ENCODE results near the gene DOCK10.
"Not testable (repeated sequence)": the region's sequence is repeated elsewhere in the genome, so short reads cannot be mapped to it uniquely, and the experiment has no call there.

Gene DOCK10

DNA sequence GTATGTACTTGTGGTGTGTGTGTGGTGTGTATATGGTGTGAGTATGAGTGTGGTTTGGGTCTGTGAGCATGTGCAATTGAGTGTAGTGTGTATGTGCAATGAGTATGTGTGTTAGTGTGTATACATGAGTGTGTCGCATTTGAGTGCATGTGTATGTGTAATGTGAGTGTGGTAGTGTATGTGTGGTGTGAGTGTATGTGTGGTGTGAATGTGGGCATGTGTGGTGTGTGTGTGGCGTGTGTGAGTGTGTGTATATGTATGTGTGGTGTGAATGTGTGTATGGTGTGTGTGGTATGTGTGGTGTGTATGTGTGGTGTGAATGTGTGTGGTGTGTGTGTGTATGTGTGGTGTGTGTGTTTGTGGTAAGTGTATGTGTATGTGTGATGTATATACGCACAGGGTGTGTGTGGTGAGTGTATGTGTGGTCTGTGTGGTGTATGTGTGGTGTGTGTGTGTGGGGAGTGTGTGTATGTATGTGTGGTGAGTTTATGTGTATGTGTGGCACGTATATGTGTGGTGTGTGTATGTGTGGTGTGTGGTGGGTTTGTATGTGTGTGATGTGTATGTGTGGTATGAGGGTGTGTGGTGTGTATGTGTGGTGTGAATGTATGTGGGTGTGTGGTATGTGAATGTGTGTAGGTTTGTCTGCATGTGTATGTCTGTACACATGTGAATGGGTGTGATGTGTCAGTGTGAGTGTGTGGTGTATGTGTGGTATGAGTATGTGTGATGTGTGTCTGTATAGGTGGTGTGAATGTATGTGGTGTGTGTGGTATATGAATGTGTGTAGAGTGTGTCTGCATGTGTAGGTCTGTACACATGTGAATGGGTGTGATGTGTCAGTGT, 123.4 kb downstream of the DOCK10 start:
- no peak for DNase-seq (ENCODE audit: low spot score)

DNA sequence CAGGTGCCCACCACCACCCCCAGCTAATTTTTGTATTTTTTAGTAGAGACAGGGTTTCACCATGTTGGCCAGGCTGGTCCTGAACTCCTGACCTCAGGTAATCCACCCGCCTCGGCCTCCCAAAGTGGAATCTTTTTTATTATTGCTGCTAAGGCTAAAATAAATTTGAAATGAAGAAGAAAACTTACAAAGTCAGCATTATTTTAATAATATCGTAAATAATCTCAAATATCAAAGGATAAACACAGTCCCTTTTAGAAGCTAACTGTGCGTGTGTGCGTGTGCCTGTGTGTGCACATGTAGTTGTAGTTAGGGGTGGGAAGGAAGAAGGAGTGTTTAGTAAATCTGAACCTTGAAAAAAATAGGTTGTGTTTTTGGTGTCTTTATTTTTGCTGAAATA, 125.0 kb downstream of the DOCK10 start:
- not testable (repeated sequence) for DNase-seq (ENCODE audit: low spot score)

DNA sequence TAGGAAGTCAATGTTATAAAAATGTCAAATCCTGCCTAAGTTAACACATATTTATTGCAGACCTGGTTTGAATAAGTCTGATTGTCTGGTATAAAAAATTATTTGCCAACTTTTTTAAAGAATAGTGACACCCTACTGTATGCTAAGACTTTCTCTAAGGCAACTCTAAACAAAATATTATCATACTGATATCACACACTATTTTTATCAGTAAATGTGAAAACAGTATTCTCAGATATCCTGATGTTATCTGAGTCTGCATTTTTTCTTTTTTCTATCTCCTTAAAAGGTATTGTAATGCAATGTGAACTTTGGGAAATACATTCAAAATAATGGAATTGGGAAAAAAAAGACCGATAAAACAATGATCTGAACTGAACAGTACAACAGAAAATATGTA, 127.1 kb downstream of the DOCK10 start:
- DNase-seq (ENCODE audit: low spot score) = no peak

DNA sequence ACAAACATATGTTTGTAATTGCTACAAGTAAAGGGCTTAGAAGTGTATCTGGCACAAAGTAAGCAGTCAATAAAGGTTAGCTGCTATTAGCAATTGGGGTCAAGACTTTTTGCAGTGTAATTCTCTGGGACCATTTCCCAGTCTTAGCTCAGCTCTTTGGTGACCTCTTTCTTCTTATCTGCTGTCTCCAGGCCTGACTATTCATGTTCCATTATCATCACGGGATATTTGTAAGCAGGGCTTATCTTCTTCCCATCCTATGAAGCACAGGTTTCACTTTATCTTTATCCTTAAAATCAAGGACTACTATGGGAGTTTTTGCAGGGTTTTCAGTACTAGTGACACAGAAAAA, 131.7 kb downstream of the DOCK10 start:
- no peak for DNase-seq (ENCODE audit: low spot score)

DNA sequence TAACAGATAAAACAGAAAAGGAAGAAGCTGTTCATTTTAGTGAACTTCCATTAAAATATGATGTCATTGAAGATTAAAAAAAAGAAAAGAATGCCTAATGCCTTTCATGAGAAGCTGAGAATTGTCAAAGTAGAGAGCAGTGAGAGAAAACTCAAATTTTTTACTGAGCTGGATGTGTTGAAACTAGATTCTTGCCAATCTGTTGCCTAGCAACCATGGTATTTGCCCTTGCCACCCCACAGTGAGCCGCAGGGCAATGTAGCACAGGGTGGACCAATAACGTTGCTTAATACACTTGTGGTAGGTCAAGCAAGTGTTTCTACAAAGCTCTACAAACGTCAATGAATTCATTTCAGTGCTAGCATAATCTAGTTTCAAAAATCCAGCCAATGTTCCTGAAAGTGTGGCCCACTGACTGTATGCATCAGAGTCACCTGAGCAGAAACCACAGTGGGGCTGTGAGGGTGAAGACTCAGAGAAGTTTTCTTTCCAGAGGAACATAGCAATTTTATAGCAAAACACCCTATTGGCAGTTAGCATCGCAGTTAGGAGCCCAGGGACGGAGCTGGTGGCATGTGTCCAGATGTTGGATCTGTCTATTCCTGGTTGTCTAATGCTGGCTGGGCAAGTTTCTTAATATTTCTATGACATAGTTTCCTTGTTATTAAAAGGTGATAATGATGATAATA, 132.2 kb downstream of the DOCK10 start:
- DNase-seq (ENCODE audit: low spot score) = no peak

DNA sequence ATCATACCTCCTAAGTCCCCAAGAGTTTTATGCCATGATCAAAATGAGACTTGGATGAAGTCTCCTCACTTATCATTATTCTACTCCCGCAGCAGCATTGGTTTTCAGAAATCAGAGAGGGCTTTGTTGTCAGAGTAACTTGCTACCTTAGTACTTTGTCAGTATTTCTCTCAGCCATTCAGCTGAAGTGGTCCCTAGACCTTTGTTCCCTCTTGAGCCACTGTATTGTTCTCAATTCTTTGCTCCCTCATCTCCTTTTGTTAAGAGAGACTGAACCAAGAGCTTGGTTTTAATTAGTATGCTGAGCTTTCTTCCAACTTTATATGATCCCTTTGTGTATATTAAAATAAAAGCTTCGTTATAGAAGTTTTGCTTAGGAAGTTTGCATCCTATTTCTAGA, 133.4 kb downstream of the DOCK10 start:
- DNase-seq (ENCODE audit: low spot score) = no peak

DNA sequence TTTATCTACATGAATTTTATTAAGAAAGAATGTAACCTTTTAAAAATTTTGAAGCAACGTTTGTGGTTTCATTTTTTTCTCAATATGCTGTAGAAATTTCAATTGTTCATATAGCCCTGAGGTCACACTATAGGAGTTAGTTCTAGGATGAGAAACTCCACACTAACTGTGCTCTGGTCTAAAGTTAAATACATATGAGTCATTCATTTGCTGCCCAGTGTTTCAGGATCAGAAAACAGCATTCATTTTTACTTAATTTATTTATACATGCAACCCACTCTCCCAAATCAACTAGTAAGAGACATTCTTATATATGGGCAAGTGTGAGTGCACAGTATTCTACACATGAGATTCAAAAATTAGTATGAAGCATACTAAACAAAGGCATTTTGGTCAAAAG, 137.9 kb downstream of the DOCK10 start:
- no peak for DNase-seq (ENCODE audit: low spot score)

DNA sequence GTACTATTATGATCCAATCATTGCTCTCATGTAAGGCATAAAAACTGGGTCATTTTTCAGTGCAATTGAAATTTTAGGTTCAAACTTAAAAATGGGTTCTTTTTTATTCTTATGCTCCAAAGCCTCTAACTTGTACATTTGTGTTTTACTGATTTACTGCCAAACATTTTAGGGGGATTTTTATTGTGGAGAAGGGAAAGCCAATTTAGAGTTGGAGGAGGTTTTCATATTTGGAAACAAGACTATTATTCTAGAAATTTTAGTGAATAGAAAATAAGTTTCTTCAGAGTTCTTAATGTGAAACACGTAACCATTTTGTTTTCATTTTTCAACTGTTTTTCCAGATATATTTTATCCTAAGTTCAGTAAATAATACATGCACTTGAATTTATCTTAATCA, 138.6 kb downstream of the DOCK10 start:
- DNase-seq (ENCODE audit: low spot score) = no peak

DNA sequence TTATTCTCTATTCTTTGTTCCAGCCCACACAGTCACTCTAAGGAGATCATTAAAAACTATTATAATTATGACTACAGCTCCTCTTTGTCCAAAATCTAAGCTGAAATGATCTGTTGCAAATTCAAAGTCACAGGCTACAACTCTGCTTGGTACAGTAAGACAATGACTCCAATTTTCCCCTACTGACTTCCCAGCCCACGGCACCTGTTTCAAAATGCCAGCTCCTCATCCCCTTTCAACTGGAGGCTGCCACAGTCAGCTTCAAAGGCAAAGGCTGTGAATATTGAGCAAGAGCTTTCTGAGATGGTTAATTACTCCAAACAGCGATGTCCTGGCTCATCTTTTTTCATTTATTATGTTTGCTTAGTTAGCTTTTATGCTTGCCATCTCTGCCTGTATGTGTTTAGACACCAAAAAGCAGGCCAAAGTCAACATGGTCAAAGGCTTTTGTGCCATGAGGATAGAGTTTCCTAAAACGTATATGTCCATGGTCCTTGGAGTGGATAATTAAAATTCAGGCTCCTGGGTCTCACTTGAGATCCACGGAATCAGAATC, 141.1 kb downstream of the DOCK10 start:
- no peak for DNase-seq (ENCODE audit: low spot score)

DNA sequence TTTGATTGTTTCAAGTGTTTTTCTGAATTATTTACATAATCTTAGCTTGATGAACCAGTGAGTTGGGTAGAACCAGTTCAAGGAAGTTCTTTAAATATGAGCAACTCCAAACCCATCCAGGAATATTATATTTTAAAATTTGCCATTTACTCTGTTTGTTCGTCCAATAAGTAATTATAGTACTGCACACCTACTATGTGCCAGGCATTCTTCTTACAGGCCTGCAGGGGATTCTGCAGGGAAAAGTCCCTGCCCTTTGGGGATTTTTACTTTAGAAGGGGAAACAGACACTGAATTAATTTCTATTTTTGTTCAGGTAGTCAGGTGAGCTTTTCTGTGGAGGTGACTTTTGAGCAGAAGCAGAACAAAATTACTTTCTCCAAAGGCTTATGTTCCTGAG, 146.9 kb downstream of the DOCK10 start:
- no peak for DNase-seq (ENCODE audit: low spot score)

DNA sequence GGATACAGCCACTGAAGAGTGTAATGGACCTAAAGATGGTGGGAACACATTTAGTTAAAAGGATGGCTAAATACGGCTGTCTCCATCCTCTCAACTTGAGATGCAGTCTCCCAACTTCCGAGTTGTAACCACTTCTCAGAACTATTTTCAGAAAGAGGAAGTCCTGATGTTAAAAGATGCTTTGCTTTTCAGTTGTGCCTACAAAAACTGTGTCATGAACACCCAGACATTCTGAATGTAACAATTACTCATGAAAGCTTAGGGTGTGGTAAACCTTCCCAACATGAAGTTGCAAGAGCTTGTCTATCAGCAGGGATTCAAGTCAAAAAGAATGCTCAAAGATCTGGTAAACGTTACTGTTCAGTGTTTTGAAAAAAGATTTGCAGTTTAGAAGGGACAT, 147.9 kb downstream of the DOCK10 start:
- no peak for DNase-seq (ENCODE audit: low spot score)

DNA sequence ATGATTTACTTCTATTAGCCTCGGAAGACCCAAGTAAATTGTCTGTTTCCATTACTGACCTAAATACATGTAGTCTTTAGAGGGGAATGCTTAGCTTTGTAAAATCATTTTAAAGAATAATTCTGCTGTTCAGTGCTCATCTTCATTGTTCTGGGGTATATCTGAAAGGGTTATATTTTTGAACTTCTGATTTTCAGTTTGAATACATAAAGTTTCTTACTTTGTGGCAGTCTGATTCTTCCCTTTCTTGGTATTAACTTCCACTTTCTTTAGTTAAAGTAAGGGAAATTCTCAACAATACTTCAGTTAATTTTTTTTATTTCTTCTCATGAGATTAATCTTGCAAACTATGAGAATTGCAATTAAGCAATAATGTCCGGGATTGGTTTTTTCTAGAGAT, 148.4 kb downstream of the DOCK10 start:
- DNase-seq (ENCODE audit: low spot score) = no peak

DNA sequence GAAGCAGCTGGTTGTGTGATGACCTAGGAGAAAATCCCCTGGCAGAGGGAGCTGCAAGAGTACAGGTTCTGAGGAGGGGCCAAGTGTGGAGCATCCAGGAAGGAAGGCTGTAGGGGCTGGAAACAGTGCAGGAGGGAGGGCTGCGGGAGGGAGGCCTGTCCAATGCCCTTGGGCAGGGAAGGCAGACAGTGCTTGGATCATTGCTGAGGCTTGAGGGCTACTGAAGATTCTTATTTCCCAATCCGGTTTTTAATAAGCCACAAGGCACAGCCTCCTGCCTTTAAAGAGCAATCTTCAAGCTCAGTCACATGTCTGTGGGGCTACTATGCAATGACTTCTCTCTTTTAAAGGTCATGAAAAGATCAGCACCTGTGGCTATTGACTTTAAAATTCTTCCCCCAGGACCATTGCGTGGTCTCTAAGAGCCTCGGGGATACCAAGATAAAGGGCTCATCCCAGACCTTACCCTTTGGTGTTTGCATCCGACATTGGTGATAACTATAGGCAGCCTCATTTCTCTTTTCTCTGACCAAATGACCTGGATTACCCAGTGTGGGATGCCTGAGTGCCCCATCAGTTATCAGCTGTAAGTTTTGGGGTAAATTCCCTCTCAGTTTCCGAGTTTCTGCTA, 149.6 kb downstream of the DOCK10 start:
- DNase-seq (ENCODE audit: low spot score) = no peak

DNA sequence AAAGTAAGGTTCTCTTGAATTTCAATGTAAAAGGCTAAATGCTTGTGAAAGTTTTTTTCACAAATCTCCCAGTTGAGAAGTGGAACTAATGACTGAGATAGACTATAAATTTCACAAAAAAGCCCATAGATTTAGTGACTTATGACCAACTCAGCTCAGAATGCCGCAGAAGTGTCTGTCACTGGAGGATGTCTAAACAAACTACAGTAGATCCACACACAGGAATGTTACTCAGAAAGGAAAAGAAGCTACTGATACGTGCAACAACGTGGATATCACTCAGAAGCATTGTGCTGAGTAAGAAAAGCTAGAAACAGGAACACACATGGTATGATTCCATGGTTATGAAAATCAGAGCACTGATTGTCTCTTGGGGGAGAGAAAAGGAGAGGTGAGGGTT, 151.9 kb downstream of the DOCK10 start:
- no peak for DNase-seq (ENCODE audit: low spot score)

DNA sequence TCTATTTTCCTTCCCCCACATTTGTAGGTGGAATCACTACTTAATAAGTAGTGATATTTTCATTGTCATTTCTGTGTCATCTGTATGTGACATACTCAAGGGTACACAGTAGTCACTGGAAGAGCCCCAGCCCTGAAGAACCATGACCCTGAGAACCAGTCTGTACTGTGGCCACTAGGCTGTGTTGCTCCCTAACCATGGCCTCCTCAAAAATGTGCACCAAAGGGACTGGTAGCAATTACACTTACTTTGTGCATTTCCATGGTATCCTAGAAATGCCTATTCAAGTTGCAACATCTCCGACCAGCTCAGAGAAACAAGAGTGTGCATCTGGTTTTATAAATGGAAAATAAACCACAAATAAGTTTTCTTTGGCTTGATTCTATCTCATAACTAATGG, 155.1 kb downstream of the DOCK10 start:
- no peak for DNase-seq (ENCODE audit: low spot score)

DNA sequence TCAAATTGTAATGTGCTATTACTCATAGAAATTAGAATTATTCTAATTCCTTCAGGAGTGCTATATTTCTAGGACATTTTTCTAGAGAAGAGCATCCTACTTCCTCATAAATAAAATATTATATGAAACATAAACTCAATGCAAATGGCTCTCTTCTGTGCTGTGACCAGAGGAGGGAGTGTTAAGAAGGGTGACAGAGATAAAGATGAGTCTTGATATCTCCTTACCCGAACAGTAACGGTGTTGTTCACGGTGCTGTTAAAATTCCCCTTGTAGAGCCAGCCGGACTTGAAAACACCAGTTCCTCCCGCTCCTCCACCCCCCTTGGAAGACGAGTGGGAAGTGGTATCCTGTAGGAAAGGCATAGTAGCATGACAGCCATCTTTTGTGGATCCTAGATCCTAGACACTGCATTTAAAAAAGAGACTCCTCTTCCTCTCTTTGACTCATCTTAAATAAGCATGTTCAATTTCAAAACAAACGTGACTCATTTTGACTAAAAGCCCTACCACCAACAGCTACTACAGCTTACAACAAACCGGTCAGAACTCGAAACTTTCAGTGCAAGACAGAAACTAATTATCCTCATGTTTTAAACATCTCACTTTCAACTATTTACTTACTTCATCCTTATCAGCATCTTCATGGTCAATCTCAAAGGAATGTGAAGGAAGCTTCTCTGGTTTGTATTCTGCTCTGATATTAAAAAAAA, 156.3 kb downstream of the DOCK10 start:
- DNase-seq (ENCODE audit: low spot score) = no peak

DNA sequence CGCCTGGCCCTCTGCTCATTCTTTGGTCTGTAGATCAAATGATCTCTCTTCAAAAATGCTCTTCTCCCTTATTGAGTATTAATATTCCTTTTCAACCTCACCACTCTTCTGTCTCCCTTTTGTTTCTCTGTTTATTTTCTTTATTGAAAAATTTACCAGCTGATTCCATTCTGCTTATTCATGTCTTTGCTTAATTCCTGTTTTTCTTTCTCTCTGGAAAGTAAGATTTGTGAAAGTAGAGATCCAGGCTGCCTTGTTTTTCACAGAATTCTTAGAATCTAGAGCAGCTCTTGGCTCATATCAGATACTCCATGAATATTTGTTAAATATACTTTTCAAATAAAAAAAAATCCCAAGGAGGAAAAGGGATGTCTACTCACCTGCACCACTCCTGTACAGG, 157.0 kb downstream of the DOCK10 start:
- no peak for DNase-seq (ENCODE audit: low spot score)

DNA sequence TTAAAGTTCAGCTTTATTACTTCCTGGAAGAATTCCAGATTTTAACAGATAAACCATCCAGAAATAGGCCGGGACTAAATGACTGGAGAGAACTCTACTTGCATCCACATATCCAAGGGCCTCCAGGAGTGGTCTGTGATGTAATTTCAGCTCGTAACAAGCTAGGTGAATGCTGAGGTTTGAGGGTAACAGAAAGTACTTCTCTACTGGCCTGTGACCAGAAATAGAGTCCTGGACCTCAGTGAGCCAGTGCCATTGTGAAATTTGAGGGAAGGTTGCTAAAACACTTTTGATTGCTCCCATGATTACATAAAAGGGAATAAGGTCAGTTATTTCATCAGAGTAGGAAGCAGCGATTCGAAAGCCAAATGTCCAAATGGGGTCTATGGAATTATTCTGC, 158.1 kb downstream of the DOCK10 start:
- DNase-seq (ENCODE audit: low spot score) = no peak

DNA sequence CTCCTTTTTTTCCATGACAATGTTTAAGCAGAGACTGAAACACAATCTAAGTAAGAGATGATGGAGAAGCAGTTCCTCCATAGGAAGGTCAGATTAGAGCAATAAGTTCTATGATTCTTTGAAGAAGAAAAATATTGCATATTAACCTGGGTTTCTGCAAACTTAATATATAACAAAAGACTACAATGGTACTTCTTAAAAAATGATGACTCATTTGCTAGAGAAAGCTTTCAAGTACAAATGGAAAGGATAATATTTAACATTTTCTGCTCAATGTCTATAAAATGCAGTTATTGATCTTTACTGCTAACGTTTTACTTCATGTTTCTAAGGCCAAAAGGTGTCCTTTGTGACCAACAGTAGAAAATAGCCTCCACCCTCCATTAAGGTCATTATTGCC, 158.6 kb downstream of the DOCK10 start:
- DNase-seq (ENCODE audit: low spot score) = no peak

DNA sequence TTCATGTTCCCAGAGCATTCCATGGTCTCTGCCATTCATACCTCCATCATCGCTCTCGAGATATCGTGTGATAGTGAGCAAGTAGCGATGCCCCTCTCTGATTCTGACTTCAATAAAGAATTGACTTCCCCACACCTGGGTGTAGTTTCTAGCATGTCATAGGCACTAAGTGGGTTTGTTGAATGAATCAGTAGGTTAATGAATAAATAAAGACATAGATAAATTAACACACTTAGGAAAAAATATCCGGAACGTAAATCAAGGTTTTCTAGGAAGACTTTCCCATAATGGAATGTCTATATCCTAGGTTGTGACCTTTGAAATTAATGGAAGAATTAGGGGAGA, 159.1 kb downstream of the DOCK10 start:
- no peak for DNase-seq (ENCODE audit: low spot score)

DNA sequence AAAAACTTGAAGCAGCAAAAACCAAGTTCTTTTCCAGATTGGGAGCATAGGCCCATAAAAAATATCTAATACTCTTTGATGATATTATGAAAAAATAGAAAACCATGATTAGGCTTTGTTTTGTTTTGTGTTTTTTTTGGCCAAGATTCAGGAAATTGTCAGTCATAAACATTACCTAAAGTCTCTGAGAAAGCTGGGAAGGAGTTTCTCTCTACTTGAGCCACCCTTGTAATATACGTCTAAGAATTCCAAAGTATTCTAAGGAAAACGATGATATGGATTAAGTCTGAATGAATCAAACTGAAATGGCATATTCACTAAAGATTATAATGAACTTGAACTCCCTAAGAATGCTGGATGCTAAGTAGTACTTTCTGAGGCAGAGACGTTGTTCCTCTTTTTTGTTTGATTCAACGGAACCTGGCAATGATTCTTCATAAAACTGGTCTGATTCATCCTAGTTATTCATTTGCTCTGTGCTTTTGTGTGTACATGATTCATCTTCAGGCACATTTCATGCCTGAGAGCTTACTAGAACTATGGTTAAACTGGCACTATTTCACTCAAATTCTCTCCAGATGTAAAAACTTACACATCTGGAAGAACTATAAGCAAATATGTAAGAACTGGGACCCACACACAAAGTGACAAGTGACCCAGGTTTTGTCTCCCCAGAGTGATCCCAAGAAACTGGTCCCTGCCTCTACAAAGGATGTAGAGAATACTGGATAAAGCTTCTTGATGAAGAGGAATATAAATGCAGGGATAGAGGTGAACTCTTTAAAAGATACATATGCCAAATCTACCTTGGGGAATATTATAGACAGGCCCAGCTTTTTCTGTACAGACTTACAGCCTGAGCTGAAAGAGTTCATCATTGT, 159.7 kb downstream of the DOCK10 start:
- DNase-seq (ENCODE audit: low spot score) = no peak

DNA sequence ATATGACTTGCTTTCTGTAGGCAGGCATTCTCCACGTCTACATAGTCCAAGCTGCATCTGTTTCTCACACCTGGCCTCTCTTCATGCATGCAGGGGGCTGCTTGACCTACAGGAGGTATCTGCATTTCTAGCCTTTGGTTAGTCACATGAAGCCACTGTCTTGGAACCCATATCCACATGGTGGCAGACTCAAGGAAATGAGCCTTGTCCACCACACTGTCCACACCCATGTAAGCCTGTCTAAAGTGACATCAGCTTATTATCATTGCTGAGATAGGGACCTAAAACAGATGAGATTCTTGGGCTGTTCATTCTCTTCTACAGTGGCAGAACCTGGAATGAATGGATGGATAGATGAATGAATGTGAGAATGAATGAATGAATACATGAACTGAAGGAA, 160.4 kb downstream of the DOCK10 start:
- DNase-seq (ENCODE audit: low spot score) = no peak
